Liver (tissue), 3 donors: ENCODE results near the gene MISP.

Source experiments
- CTCF ChIP-seq: fragments of 150-350 bp; IDR thresholded peaks from 2 replicates; pipeline ENCODE4 v1.5.1; 2017; ENCODE audit warnings: improper control_type of control experiment, low read depth, low read length; ENCODE audit not compliant: missing input control
- EGR1 ChIP-seq, 2 donors: IDR thresholded peaks; 2 replicates each; pipeline ENCODE4 v1.6.1; 2016 to 2018; ENCODE audit warnings: antibody characterized with exemption in 2 of 2, low read depth in 2 of 2
- GABPA ChIP-seq, 2 donors: IDR thresholded peaks in 1 of 2; conservative IDR thresholded peaks in 1 of 2; 2 replicates each; pipeline ENCODE4 v1.6.1; 2016; ENCODE audit warnings: antibody characterized with exemption in 2 of 2, mild to moderate bottlenecking in 1 of 2, moderate library complexity in 1 of 2
- HNF4A ChIP-seq, 2 donors: conservative IDR thresholded peaks; 2 replicates each; pipeline ENCODE4 v1.6.1; 2016; ENCODE audit warnings: antibody characterized with exemption in 2 of 2, mild to moderate bottlenecking in 2 of 2
- JUND ChIP-seq, 2 donors: IDR thresholded peaks; 2 replicates each; pipeline ENCODE4 v1.6.1; 2016; ENCODE audit warnings: antibody characterized with exemption in 2 of 2
- RAD21 ChIP-seq, 2 donors: IDR thresholded peaks; 2 replicates each; pipeline ENCODE4 v1.6.1; 2016; ENCODE audit warnings: antibody characterized with exemption in 2 of 2, mild to moderate bottlenecking in 2 of 2
- RXRA ChIP-seq, 2 donors: IDR thresholded peaks; 2 replicates each; pipeline ENCODE4 v1.6.1; 2017 to 2018; ENCODE audit warnings: antibody characterized with exemption in 2 of 2, mild to moderate bottlenecking in 1 of 2
- SP1 ChIP-seq: IDR thresholded peaks from 2 replicates; pipeline ENCODE4 v1.6.1; 2018; ENCODE audit warnings: antibody characterized with exemption, mild to moderate bottlenecking
- TAF1 ChIP-seq: conservative IDR thresholded peaks from 2 replicates; pipeline ENCODE4 v1.6.1; 2016; ENCODE audit warnings: antibody characterized with exemption, mild to moderate bottlenecking
- YY1 ChIP-seq: IDR thresholded peaks from 2 replicates; pipeline ENCODE4 v1.6.1; 2016; ENCODE audit warnings: antibody characterized with exemption, mild to moderate bottlenecking
- TF ChIP-seq, protein P1 (sequence below): IDR thresholded peaks from 2 replicates; pipeline ENCODE4 v1.6.1; 2016; ENCODE audit warnings: antibody characterized with exemption, mild to moderate bottlenecking
- TF ChIP-seq, protein P2 (sequence below): IDR thresholded peaks from 2 replicates; pipeline ENCODE4 v1.6.1; 2016; ENCODE audit warnings: antibody characterized with exemption
- TF ChIP-seq, protein P3 (sequence below): IDR thresholded peaks from 2 replicates; pipeline ENCODE4 v1.6.1; 2016; ENCODE audit warnings: antibody characterized with exemption
- TF ChIP-seq, protein P4 (sequence below): IDR thresholded peaks from 2 replicates; pipeline ENCODE4 v1.6.1; 2016; ENCODE audit warnings: antibody characterized with exemption
- donor health status: healthy.
- donor health status: healthy.

DNA sequence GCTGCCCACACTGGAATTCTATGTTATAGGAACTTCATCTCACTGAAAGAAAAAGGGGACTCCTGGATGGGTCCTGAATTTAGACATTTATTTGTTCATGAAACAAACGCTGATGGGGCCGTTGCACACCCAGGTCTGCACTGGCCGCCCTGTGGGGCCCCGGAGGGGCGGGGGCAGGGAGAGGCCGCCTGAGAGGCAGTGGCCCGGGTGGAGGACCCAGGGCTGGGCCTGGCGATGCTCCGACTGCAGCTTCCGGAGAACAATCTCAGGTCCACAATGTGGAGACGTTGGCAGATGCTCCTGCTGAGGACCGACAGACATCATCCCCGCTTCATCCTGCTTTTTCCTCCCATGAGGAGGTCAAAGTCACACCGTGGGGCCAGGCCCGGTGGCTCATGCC lies 30.0 kb downstream of the MISP start:
- TF ChIP-seq, protein P1, sequence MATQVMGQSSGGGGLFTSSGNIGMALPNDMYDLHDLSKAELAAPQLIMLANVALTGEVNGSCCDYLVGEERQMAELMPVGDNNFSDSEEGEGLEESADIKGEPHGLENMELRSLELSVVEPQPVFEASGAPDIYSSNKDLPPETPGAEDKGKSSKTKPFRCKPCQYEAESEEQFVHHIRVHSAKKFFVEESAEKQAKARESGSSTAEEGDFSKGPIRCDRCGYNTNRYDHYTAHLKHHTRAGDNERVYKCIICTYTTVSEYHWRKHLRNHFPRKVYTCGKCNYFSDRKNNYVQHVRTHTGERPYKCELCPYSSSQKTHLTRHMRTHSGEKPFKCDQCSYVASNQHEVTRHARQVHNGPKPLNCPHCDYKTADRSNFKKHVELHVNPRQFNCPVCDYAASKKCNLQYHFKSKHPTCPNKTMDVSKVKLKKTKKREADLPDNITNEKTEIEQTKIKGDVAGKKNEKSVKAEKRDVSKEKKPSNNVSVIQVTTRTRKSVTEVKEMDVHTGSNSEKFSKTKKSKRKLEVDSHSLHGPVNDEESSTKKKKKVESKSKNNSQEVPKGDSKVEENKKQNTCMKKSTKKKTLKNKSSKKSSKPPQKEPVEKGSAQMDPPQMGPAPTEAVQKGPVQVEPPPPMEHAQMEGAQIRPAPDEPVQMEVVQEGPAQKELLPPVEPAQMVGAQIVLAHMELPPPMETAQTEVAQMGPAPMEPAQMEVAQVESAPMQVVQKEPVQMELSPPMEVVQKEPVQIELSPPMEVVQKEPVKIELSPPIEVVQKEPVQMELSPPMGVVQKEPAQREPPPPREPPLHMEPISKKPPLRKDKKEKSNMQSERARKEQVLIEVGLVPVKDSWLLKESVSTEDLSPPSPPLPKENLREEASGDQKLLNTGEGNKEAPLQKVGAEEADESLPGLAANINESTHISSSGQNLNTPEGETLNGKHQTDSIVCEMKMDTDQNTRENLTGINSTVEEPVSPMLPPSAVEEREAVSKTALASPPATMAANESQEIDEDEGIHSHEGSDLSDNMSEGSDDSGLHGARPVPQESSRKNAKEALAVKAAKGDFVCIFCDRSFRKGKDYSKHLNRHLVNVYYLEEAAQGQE = no peak
- no peak for TF ChIP-seq CTCF
- TF ChIP-seq, protein P2, sequence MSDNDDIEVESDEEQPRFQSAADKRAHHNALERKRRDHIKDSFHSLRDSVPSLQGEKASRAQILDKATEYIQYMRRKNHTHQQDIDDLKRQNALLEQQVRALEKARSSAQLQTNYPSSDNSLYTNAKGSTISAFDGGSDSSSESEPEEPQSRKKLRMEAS = no peak
- TF ChIP-seq GABPA (IDR thresholded peaks at IDR 0.05 in 1 of 2, conservative IDR thresholded peaks at IDR 0.05 in 1 of 2) = no peak
- TF ChIP-seq RAD21 (IDR thresholded peaks at IDR 0.05) = no peak
- TF ChIP-seq, protein P3, sequence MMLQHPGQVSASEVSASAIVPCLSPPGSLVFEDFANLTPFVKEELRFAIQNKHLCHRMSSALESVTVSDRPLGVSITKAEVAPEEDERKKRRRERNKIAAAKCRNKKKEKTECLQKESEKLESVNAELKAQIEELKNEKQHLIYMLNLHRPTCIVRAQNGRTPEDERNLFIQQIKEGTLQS = no peak
- no peak for TF ChIP-seq SP1
- no peak for TF ChIP-seq EGR1 (IDR thresholded peaks at IDR 0.05; ENCODE audit: low read depth in 2 of 2)
- TF ChIP-seq TAF1 = no peak
- TF ChIP-seq, protein P4, sequence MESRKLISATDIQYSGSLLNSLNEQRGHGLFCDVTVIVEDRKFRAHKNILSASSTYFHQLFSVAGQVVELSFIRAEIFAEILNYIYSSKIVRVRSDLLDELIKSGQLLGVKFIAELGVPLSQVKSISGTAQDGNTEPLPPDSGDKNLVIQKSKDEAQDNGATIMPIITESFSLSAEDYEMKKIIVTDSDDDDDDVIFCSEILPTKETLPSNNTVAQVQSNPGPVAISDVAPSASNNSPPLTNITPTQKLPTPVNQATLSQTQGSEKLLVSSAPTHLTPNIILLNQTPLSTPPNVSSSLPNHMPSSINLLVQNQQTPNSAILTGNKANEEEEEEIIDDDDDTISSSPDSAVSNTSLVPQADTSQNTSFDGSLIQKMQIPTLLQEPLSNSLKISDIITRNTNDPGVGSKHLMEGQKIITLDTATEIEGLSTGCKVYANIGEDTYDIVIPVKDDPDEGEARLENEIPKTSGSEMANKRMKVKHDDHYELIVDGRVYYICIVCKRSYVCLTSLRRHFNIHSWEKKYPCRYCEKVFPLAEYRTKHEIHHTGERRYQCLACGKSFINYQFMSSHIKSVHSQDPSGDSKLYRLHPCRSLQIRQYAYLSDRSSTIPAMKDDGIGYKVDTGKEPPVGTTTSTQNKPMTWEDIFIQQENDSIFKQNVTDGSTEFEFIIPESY = no peak
- no peak for TF ChIP-seq JUND (IDR thresholded peaks at IDR 0.05)
- no peak for TF ChIP-seq YY1
- no peak for TF ChIP-seq HNF4A (conservative IDR thresholded peaks at IDR 0.05)
- no peak for TF ChIP-seq RXRA (IDR thresholded peaks at IDR 0.05)
